Right atrium auricular region (tissue), 2 donors: ENCODE results near the gene RHO. TPM values are rescaled to one million over a fixed set of nuclear protein-coding genes. Genes with fewer than 3 reads are reported as not detected.

ENCODE experiments used
- DNase-seq: peaks from one replicate; pipeline ENCODE4 v3.0.0-alpha.2; 2019; ENCODE audit warnings: low spot score
- H3K27ac ChIP-seq, 2 donors: fragments of 200-600 bp; sonication (generic); 1 replicate in 1 of 2; 2 replicates in 1 of 2; pipeline ENCODE4 v1.5.1; 2016 to 2019
- H3K27me3 ChIP-seq, 2 donors: fragments of 200-600 bp; sonication (generic); one replicate each; pipeline versions ENCODE4 v1.5.1 to v1.6.0; 2017 to 2019
- H3K36me3 ChIP-seq: fragments of 200-600 bp; sonication (generic); one replicate; pipeline ENCODE4 v1.5.1; 2016
- H3K4me1 ChIP-seq, 2 donors: fragments of 200-600 bp; sonication (generic); one replicate each; pipeline versions ENCODE4 v1.5.1 to v1.6.0; 2017 to 2019
- H3K4me3 ChIP-seq, 2 donors: fragments of 200-600 bp; sonication (generic); 1 replicate in 1 of 2; 2 replicates in 1 of 2; pipeline ENCODE4 v1.5.1; 2017 to 2019; ENCODE audit warnings: mild to moderate bottlenecking in 1 of 2, moderate library complexity in 1 of 2
- H3K9me3 ChIP-seq, 2 donors: fragments of 200-600 bp; sonication (generic); one replicate each; pipeline ENCODE4 v1.5.1; 2019
- CTCF ChIP-seq, 2 donors: fragments of 200-600 bp; sonication (generic); IDR thresholded peaks; one replicate each; pipeline ENCODE4 v1.5.1; 2019; ENCODE audit warnings: antibody characterized with exemption in 2 of 2
- total RNA-seq, 2 donors: library from RNA; depleted of rRNA; stranded (reverse); fragments of >200 nt; gene quantifications; one replicate each; pipeline ENCODE4 v1.1.0, GENCODE V29; 2016

The RHO gene
- total RNA-seq, 2 donors from 2014 or later, result not detected

DNA sequence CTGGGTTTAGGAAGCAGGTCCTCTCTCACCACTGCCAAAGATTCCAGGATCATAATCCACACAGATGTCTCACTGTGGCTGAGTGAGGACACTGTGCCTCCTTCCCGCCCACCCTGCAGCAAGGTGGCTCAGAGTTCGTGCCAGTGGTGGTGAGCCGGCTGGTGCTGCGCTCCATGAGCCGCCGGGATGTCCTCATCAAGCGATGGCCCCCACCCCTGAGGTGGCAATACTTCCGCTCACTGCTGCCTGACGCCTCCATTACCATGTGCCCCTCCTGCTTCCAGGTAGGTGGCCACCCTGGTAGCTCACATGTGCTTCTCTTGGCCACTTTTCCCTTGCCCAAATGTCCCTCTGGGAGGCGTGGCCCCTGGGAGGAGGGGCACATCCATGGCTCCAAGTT is 9.0 kb upstream of the RHO start:
- no peak for TF ChIP-seq CTCF (IDR thresholded peaks at IDR 0.05)
- Histone ChIP-seq H3K4me3 (no peak overlapping the region), H3K4me1 (no peaks in the 10 kb centered on the region), H3K36me3 (peaks cover 31% of the 10 kb centered on the region), H3K27me3 (no peaks in the 10 kb centered on the region), H3K27ac (no peak overlapping the region), H3K9me3 (no peaks in the 10 kb centered on the region)
- DNase-seq, result no peak

GRCh38 chr3:129519896-129520715 is 8.3 kb upstream of the RHO start:
- no peak overlapping the region for H3K4me3 ChIP-seq
- H3K9me3 ChIP-seq, result no peaks in the 10 kb centered on the region
- H3K27me3 ChIP-seq, result no peaks in the 10 kb centered on the region
- no peaks in the 10 kb centered on the region for H3K4me1 ChIP-seq
- peaks cover 24% of the 10 kb centered on the region for H3K36me3 ChIP-seq
- TF ChIP-seq CTCF (IDR thresholded peaks at IDR 0.05), result no peak
- DNase-seq, result no peak
- no peak overlapping the region for H3K27ac ChIP-seq

DNA sequence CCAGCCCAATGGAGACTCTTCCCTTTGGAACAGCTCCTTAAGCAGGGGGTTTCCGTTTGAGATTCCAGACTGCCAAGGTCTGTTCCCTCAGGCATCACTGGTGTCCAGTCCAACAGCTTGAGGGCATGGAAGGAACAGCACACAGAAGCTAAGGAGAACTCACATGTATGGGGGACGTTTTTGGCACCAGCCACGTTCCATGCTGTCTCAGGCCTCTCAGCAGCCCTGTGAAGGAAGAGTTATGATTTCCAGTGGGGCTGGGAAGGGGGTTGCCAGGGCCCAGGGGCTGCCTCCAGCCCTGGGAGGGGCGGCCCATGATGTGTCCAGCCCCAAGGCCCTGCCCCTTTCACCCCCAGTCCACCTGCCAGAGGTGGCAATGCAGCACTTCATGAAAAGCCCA is 7.5 kb upstream of the RHO start:
- TF ChIP-seq CTCF (IDR thresholded peaks at IDR 0.05), result no peak
- Histone ChIP-seq H3K4me1 (no peaks in the 10 kb centered on the region), H3K9me3 (no peaks in the 10 kb centered on the region), H3K27ac (no peak overlapping the region), H3K36me3 (peaks cover 24% of the 10 kb centered on the region), H3K4me3 (no peak overlapping the region), H3K27me3 (no peaks in the 10 kb centered on the region)
- DNase-seq, result no peak

DNA sequence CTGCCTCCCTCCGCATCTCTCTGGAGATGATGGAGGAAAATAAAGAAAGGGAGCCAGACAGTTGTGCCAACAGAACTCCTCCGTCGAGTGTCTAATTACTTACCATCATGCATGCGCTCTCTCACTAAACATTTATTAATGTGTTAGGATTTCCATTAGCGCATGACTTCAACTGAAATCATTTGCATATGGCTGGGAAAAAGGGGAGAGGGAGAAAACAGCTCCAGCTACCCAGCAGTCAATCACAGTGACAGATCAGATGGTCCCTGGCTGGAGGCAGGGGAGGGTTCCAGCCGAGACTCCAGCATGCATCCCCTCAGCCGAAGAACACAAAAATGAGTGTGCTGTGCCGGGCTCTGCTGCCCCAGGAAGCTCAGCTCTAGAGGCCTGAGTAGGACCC is 6.8 kb upstream of the RHO start:
- Histone ChIP-seq H3K27me3 (no peaks in the 10 kb centered on the region), H3K36me3 (peaks cover 24% of the 10 kb centered on the region), H3K27ac (no peak overlapping the region), H3K4me3 (no peak overlapping the region), H3K4me1 (no peaks in the 10 kb centered on the region), H3K9me3 (no peaks in the 10 kb centered on the region)
- no peak for TF ChIP-seq CTCF (IDR thresholded peaks at IDR 0.05)
- DNase-seq, result no peak

GRCh38 chr3:129522953-129523352 is 5.5 kb upstream of the RHO start:
- no peaks in the 10 kb centered on the region for H3K9me3 ChIP-seq
- peaks cover 17% of the 10 kb centered on the region for H3K36me3 ChIP-seq
- DNase-seq, result no peak
- H3K4me3 ChIP-seq, result no peak overlapping the region
- no peak overlapping the region for H3K27ac ChIP-seq
- no peak for TF ChIP-seq CTCF (IDR thresholded peaks at IDR 0.05)
- H3K4me1 ChIP-seq, result no peaks in the 10 kb centered on the region
- H3K27me3 ChIP-seq, result no peaks in the 10 kb centered on the region

DNA sequence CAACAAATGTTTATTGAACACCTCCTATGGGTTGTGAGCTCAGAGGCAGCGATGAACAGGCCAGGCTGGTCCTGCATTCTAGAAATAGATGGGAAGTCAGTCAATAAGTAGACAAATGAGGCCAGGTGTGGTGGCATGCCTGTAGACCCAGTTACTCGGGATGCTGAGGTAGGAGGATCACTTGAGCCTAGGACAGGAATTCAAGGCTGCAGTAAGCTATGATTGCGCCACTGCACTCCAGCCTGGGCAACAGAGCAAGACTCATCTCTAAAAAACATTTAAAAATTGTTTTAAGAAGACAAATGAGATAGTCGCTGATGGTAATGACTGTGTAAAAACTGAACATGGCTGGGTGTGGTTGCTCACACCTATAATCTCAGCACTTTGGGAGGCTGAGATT is 4.4 kb upstream of the RHO start:
- Histone ChIP-seq H3K36me3 (peaks cover 7% of the 10 kb centered on the region), H3K27me3 (no peaks in the 10 kb centered on the region), H3K9me3 (no peaks in the 10 kb centered on the region), H3K27ac (no peak overlapping the region), H3K4me1 (no peaks in the 10 kb centered on the region), H3K4me3 (no peak overlapping the region)
- TF ChIP-seq CTCF (IDR thresholded peaks at IDR 0.05), result no peak
- no peak for DNase-seq
